Neural progenitor cell (in vitro differentiated cells): Measurements from ENCODE around the gene NRF1. TPM values are rescaled to one million over a fixed set of nuclear protein-coding genes. Genes with fewer than 3 reads are reported as not detected.

Experiments
- DNase-seq: peaks from one replicate; pipeline ENCODE4 v3.0.0-alpha.2; 2016; ENCODE audit warnings: low spot score
- H2AFZ ChIP-seq: fragments of 200-600 bp; sonication (generic); replicated peaks from 2 replicates; pipeline ENCODE4 v1.6.1; 2016; ENCODE audit warnings: antibody characterized with exemption
- H3F3A ChIP-seq: fragments of 200-600 bp; sonication (generic); 2 replicates; pipeline ENCODE4 v1.6.1; 2016; ENCODE audit warnings: antibody characterized with exemption, low read depth
- H3K27ac ChIP-seq: fragments of 200-600 bp; sonication (generic); 2 replicates; pipeline ENCODE4 v1.5.1; 2016; ENCODE audit warnings: mild to moderate bottlenecking
- H3K27me3 ChIP-seq: fragments of 200-600 bp; sonication (generic); 2 replicates; pipeline ENCODE4 v1.6.1; 2016; ENCODE audit warnings: mild to moderate bottlenecking, moderate library complexity
- H3K36me3 ChIP-seq: fragments of 200-600 bp; sonication (generic); 2 replicates; pipeline ENCODE4 v1.5.1; 2016
- H3K4me1 ChIP-seq: fragments of 200-600 bp; sonication (generic); 2 replicates; pipeline ENCODE4 v1.6.1; 2016; ENCODE audit warnings: mixed run types
- H3K4me2 ChIP-seq: fragments of 200-600 bp; sonication (generic); 2 replicates; pipeline ENCODE4 v1.6.1; 2016
- H3K4me3 ChIP-seq: fragments of 200-600 bp; sonication (generic); 2 replicates; pipeline ENCODE4 v1.5.1; 2016
- H3K79me2 ChIP-seq: fragments of 200-600 bp; sonication (generic); 2 replicates; pipeline ENCODE4 v1.6.1; 2016; ENCODE audit warnings: low read depth
- H3K9ac ChIP-seq: fragments of 200-600 bp; sonication (generic); 2 replicates; pipeline ENCODE4 v1.6.1; 2016
- H3K9me3 ChIP-seq: fragments of 200-600 bp; sonication (generic); 2 replicates; pipeline ENCODE4 v1.5.1; 2016; ENCODE audit warnings: low read depth
- H4K20me1 ChIP-seq: fragments of 200-600 bp; sonication (generic); 2 replicates; pipeline ENCODE4 v1.6.1; 2016; ENCODE audit warnings: low read depth
- H3K27ac Mint-ChIP-seq: 3 replicates; pipeline ENCODE4 v1.8.0; 2021; ENCODE audit warnings: mixed read lengths
- H3K27me3 Mint-ChIP-seq: 2 replicates; pipeline ENCODE4 v1.8.0; 2022; ENCODE audit warnings: low read depth, mild to moderate bottlenecking, inconsistent platforms, moderate library complexity, mixed read lengths; ENCODE audit not compliant: insufficient read depth
- H3K36me3 Mint-ChIP-seq: 3 replicates; pipeline ENCODE4 v1.8.0; 2021; ENCODE audit warnings: mixed read lengths
- H3K4me1 Mint-ChIP-seq: 3 replicates; pipeline ENCODE4 v1.8.0; 2021; ENCODE audit warnings: mixed read lengths
- H3K4me3 Mint-ChIP-seq: 3 replicates; pipeline ENCODE4 v1.8.0; 2021; ENCODE audit warnings: mild to moderate bottlenecking, moderate library complexity, mixed read lengths
- H3K9me3 Mint-ChIP-seq: 3 replicates; pipeline ENCODE4 v1.8.0; 2020; ENCODE audit warnings: mixed read lengths
- EZH2 ChIP-seq: fragments of 200-600 bp; sonication (generic); IDR thresholded peaks from 2 replicates; pipeline ENCODE4 v1.6.1; 2017; ENCODE audit warnings: antibody characterized with exemption, mild to moderate bottlenecking, moderate library complexity
- EZH2phosphoT487 ChIP-seq: fragments of 200-600 bp; sonication (generic); IDR thresholded peaks from 2 replicates; pipeline ENCODE4 v1.6.1; 2017; ENCODE audit warnings: antibody characterized with exemption
- total RNA-seq: library from RNA; depleted of rRNA; stranded (reverse); fragments of >200 nt; gene quantifications from 2 replicates; pipeline ENCODE4 v1.2.3, GENCODE V29; 2015; ENCODE audit warnings: low replicate concordance
- TF ChIP-seq, protein P1 (sequence below): fragments of 200-600 bp; sonication (generic); IDR thresholded peaks from 2 replicates; pipeline ENCODE4 v1.5.1; 2017; ENCODE audit warnings: antibody characterized with exemption, mild to moderate bottlenecking

Gene NRF1
- total RNA-seq, 1 donor from 2014 or later, result 22.9 TPM

DNA sequence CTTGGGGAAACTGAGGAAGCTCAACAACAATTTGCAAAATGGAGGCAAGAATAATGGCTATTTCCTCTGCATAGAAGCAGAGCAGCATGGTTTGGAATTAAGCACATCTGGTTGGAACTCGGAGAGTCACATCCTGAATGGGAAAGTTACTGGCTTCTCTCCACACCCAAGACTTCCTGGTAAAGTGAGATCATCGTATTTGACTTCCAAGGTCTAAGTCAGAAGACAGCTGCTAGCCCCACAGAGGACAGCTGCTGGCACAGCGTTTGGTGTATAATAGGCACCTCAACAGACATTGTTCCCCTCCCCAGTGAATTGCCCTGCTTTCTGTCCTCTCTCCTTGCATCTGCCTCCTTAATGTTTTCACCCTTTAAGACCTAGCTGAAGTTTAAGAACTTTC, 37.0 kb upstream of the NRF1 start:
- Histone ChIP-seq H3K9ac (no peak overlapping the region), H4K20me1 (no peaks in the 10 kb centered on the region), H3F3A (no peaks in the 10 kb centered on the region), H3K36me3 (no peaks in the 10 kb centered on the region), H3K79me2 (no peaks in the 10 kb centered on the region), H3K9me3 (peaks cover 3% of the 10 kb centered on the region), H3K4me2 (no peak overlapping the region), H2AFZ (no peak overlapping the region), H3K27me3 (no peaks in the 10 kb centered on the region), H3K27ac (no peak overlapping the region), H3K4me3 (no peak overlapping the region), H3K4me1 (no peaks in the 10 kb centered on the region)
- H3K27me3 Mint-ChIP-seq, result peaks cover 4% of the 10 kb centered on the region
- H3K9me3 Mint-ChIP-seq, result peaks cover 25% of the 10 kb centered on the region
- no peak for DNase-seq
- H3K4me1 Mint-ChIP-seq, result peaks cover 6% of the 10 kb centered on the region
- peaks cover 2% of the 10 kb centered on the region for H3K36me3 Mint-ChIP-seq
- TF ChIP-seq, protein P1, sequence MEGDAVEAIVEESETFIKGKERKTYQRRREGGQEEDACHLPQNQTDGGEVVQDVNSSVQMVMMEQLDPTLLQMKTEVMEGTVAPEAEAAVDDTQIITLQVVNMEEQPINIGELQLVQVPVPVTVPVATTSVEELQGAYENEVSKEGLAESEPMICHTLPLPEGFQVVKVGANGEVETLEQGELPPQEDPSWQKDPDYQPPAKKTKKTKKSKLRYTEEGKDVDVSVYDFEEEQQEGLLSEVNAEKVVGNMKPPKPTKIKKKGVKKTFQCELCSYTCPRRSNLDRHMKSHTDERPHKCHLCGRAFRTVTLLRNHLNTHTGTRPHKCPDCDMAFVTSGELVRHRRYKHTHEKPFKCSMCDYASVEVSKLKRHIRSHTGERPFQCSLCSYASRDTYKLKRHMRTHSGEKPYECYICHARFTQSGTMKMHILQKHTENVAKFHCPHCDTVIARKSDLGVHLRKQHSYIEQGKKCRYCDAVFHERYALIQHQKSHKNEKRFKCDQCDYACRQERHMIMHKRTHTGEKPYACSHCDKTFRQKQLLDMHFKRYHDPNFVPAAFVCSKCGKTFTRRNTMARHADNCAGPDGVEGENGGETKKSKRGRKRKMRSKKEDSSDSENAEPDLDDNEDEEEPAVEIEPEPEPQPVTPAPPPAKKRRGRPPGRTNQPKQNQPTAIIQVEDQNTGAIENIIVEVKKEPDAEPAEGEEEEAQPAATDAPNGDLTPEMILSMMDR, result no peak
- no peak for TF ChIP-seq EZH2
- no peak for TF ChIP-seq EZH2phosphoT487
- H3K4me3 Mint-ChIP-seq, result no peak overlapping the region
- no peak overlapping the region for H3K27ac Mint-ChIP-seq

GRCh38 chr7:129575699-129576098, 35.8 kb upstream of the NRF1 start:
- H3K4me1 Mint-ChIP-seq, result peaks cover 6% of the 10 kb centered on the region
- Histone ChIP-seq H3K4me1 (no peaks in the 10 kb centered on the region), H4K20me1 (no peaks in the 10 kb centered on the region), H3K4me2 (no peak overlapping the region), H3K27ac (no peak overlapping the region), H3K27me3 (no peaks in the 10 kb centered on the region), H3F3A (no peaks in the 10 kb centered on the region), H3K9me3 (peaks cover 3% of the 10 kb centered on the region), H3K9ac (no peak overlapping the region), H3K4me3 (no peak overlapping the region), H3K79me2 (no peaks in the 10 kb centered on the region), H3K36me3 (no peaks in the 10 kb centered on the region), H2AFZ (no peak overlapping the region)
- H3K36me3 Mint-ChIP-seq, result peaks cover 2% of the 10 kb centered on the region
- H3K4me3 Mint-ChIP-seq, result no peak overlapping the region
- TF ChIP-seq, protein P1, result no peak
- no peak for TF ChIP-seq EZH2phosphoT487
- TF ChIP-seq EZH2, result no peak
- no peak overlapping the region for H3K27ac Mint-ChIP-seq
- no peak for DNase-seq
- peaks cover 6% of the 10 kb centered on the region for H3K27me3 Mint-ChIP-seq
- H3K9me3 Mint-ChIP-seq, result peaks cover 24% of the 10 kb centered on the region

DNA sequence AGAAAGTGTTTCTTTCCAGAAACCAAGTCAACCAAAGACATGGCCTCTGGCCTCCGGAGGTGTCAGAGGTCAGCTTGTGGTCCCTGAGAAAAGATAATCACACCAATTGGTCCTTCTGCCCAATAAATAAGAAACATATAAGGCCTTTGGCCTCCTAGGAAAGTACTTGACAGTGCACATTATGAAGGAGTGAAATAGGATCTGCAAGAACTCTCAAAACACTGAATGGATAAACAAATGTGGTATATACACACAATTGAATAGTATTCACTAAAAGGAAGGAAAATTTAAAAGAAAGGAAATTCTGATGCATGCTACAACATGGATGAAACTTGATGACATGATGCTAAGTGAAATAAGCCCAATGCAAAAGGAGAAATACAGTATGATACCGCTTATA, 35.4 kb upstream of the NRF1 start:
- peaks cover 2% of the 10 kb centered on the region for H3K36me3 Mint-ChIP-seq
- DNase-seq, result no peak
- TF ChIP-seq EZH2 (no peak), EZH2phosphoT487 (no peak)
- TF ChIP-seq, protein P1, result no peak
- H3K4me1 Mint-ChIP-seq, result peaks cover 6% of the 10 kb centered on the region
- no peak overlapping the region for H3K27ac Mint-ChIP-seq
- Histone ChIP-seq H3K4me1 (no peaks in the 10 kb centered on the region), H3K36me3 (no peaks in the 10 kb centered on the region), H3K4me3 (no peak overlapping the region), H3K27ac (no peak overlapping the region), H3K27me3 (no peaks in the 10 kb centered on the region), H4K20me1 (no peaks in the 10 kb centered on the region), H2AFZ (no peak overlapping the region), H3K4me2 (no peak overlapping the region), H3K9ac (no peak overlapping the region), H3F3A (no peaks in the 10 kb centered on the region), H3K79me2 (no peaks in the 10 kb centered on the region), H3K9me3 (peaks cover 3% of the 10 kb centered on the region)
- no peak overlapping the region for H3K4me3 Mint-ChIP-seq
- peaks cover 24% of the 10 kb centered on the region for H3K9me3 Mint-ChIP-seq
- H3K27me3 Mint-ChIP-seq, result peaks cover 6% of the 10 kb centered on the region
